T47D (cell line): ENCODE data around the gene HMX1.

Experiments
- DNase-seq, 2 experiments: peaks; one replicate each; pipeline versions ENCODE4 v3.0.0 to v3.0.0-alpha.2; 2011 to 2012; ENCODE audit warnings: low read depth in 1 of 2, low spot score in 1 of 2
- JUND ChIP-seq: IDR thresholded peaks from 2 replicates; pipeline ENCODE4 v1.6.1; 2012; ENCODE audit warnings: low read depth
- in situ Hi-C: cut with HindIII; loops from 2 replicates; pipeline ENCODE4 v1.10.0; 2016; ENCODE audit warnings: low sequenced_read_pairs, low pct_unique_long_range_greater_than_20kb

The HMX1 gene

DNA sequence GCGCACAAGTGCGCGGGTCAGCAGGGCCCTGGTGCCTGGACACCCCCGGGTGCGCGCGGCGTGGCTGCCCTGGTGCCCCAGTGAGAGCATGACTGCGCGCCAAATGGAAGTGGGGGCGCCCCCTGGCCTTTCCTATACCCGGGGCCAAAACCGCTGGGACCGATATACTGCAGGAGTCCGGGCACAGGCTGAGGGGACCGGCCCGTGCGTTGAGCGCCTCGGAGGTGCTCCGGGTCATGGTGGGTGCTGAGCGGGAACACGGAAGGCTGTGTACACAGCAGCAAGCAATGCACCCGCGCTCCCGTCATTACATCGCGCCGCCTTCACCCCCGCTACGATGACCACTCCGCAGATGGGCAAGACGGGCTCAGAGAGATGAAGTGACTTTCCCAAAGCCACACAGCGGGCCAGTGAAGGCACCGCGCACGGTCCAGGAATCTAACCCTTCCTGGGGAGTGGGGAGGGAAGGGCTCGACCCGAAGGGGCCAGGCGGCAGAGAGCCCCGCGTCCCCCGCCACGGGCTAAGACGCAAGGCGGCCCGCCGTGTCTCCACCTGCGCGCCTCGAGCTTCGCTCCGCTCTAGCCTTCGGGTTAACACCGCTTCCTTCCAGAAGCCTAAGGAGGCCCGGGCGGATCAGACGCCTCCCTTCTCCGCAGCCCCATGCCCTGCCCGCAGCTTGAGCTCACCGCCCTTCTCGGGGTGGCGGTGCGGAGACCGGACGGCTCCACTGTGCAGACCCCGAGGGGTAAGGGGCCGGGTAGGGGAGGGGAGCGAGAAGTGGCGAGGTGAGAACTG, 11.3 kb downstream of the HMX1 start:
- TF ChIP-seq JUND: no peak
- DNase-seq: no peak
- in situ Hi-C loops: no loop called here

GRCh38 chr4:8859550-8860095, 12.0 kb downstream of the HMX1 start:
- in situ Hi-C loops: no loop called here
- DNase-seq: no peak
- no peak for TF ChIP-seq JUND

- no peak for TF ChIP-seq JUND
- DNase-seq: no peak
- in situ Hi-C loops: no loop called here
These were observed 12.9 kb downstream of the HMX1 start for GRCh38 chr4:8858701-8859210.

- no peak for TF ChIP-seq JUND
- in situ Hi-C loops: no loop called here
- DNase-seq: no peak
These were observed 13.6 kb downstream of the HMX1 start for GRCh38 chr4:8857766-8858700.

- TF ChIP-seq JUND: no peak
- in situ Hi-C loops: no loop called here
- no peak for DNase-seq
These were observed 14.6 kb downstream of the HMX1 start for GRCh38 chr4:8856835-8857621.

- no peak for TF ChIP-seq JUND
- no peak for DNase-seq
- in situ Hi-C loops: no loop called here
These were observed 15.8 kb downstream of the HMX1 start for GRCh38 chr4:8855818-8856245.

DNA sequence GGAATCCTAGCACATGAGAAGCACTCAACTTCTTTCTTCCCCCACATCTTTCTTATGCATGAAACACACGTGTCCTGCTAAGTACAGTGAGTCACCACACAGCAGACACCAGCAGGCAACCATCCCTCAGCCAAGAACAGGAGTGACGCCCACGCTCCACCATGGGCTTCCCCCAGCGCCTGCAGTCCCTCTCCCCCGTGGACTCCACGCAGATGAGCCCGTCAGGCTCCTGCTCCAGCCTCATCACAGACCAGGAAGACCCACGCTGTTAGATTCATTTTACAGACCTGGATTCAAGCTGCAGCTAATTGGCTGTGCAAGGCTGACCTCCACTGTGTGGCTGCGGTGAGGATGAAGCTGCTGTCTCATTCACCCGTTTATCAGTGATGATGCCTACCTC, 16.7 kb downstream of the HMX1 start:
- no peak for TF ChIP-seq JUND
- no peak for DNase-seq
- in situ Hi-C loops: no loop called here

- in situ Hi-C loops: no loop called here
- DNase-seq: no peak
- TF ChIP-seq JUND: no peak
These were observed 17.6 kb downstream of the HMX1 start for GRCh38 chr4:8854016-8854415.

DNA sequence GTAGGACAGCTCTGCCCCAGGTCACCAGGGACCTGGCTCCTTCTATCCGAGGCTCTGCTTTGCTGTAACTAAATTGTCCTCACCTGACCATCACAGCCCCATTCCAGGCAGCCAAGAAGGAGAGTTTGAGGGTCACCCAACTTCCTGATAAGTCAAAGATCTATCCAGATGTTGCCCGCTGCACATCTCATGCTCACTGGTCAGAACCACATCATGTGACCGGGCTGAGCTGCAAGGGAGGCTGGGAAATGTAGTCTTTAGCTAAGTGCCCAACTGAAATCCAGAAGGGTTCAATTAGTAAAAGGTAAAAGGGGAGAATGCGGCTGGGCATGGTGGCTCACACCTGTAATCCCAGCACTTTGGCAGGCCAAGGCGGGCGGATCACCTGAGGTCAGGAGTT, 18.4 kb downstream of the HMX1 start:
- in situ Hi-C loops: no loop called here
- TF ChIP-seq JUND: no peak
- peak in 1 of 2 experiments; percentile 30 for DNase-seq

DNA sequence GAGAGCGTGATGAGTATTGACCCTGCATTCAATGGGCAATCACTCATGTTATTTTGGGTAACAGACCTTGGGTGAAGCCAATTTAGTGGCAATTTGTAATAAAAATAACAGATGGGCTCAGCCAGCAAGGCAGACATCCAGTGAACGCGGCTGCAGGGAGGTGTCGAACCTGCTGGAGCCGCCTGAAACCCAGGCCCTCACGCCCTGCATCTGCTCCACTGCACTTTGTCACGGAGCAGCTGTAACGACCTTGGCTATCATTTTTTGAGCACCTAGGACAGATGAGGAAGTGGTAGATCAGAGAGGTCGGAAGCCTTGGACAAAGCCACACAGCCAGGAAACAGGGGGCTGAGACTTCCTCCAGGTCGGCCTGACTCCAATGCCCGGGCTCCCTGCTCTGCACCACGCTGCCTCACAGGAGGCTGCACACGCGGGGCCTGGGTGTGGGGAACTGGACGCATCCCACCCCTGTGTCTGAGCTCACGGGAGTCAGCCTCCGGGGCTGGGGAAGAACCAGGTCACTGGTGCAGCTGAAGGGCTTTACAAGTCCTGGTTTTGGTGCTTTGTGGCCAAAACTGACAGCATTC, 19.4 kb downstream of the HMX1 start:
- in situ Hi-C loops: no loop called here
- DNase-seq: no peak

GRCh38 chr4:8851321-8852117, 20.1 kb downstream of the HMX1 start:
- no peak for TF ChIP-seq JUND
- in situ Hi-C loops: no loop called here
- no peak for DNase-seq

More for the DNA sequence above, 19.4 kb downstream of the HMX1 start:
- no peak for TF ChIP-seq JUND
